Gastrocnemius medialis (tissue), 4 donors: ENCODE data around the gene LONP2.

Experiments
- POLR2A ChIP-seq, 2 donors: fragments of 450-650 bp; IDR thresholded peaks; one replicate each; pipeline ENCODE4 v1.6.1; 2017; ENCODE audit warnings: antibody characterized with exemption in 2 of 2, mild to moderate bottlenecking in 2 of 2, moderate library complexity in 2 of 2
- TF ChIP-seq, protein P1 (sequence below), 5 experiments: fragments of 450-650 bp in 3 of 5; fragments of 200-600 bp in 2 of 5; sonication (generic) in 2 of 5; IDR thresholded peaks in 4 of 5; conservative IDR thresholded peaks in 1 of 5; 1 replicate in 4 of 5; 2 replicates in 1 of 5; pipeline ENCODE4 v1.5.1; 2016 to 2019; ENCODE audit warnings: antibody characterized with exemption in 5 of 5, mild to moderate bottlenecking in 3 of 5, moderate library complexity in 3 of 5

GRCh38 chr16:48329138-48329537, 85.0 kb downstream of the LONP2 start:
- TF ChIP-seq, protein P1, sequence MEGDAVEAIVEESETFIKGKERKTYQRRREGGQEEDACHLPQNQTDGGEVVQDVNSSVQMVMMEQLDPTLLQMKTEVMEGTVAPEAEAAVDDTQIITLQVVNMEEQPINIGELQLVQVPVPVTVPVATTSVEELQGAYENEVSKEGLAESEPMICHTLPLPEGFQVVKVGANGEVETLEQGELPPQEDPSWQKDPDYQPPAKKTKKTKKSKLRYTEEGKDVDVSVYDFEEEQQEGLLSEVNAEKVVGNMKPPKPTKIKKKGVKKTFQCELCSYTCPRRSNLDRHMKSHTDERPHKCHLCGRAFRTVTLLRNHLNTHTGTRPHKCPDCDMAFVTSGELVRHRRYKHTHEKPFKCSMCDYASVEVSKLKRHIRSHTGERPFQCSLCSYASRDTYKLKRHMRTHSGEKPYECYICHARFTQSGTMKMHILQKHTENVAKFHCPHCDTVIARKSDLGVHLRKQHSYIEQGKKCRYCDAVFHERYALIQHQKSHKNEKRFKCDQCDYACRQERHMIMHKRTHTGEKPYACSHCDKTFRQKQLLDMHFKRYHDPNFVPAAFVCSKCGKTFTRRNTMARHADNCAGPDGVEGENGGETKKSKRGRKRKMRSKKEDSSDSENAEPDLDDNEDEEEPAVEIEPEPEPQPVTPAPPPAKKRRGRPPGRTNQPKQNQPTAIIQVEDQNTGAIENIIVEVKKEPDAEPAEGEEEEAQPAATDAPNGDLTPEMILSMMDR (IDR thresholded peaks at IDR 0.05 in 4 of 5, conservative IDR thresholded peaks at IDR 0.05 in 1 of 5), result no peak
- no peak for TF ChIP-seq POLR2A (IDR thresholded peaks at IDR 0.05)
